Endothelial cell of umbilical vein (primary cell): Measurements from ENCODE around the gene CTNS. TPM values are rescaled to one million over a fixed set of nuclear protein-coding genes. Genes with fewer than 3 reads are reported as not detected.
"Not testable (repeated sequence)": the region's sequence is repeated elsewhere in the genome, so short reads cannot be mapped to it uniquely, and the experiment has no call there.

Experiments
- BruUV-seq: library from RNA; stranded (reverse); fragments of 400-500 nt; replicated peaks from 2 replicates; lab custom pipeline; 2021; lab: Mats Ljungman, UMichigan
- CTCF ChIA-PET: fragments of 300-600, 350-600 bp; sonication (Branson Sonifier 250); formaldehyde crosslinking; loops from one replicate; lab custom pipeline; 2021; ENCODE audit warnings: antibody characterized with exemption, inconsistent platforms; lab: Charles Lee
- POLR2A ChIA-PET: fragments of 300-600, 350-600 bp; sonication (Branson Sonifier 250); formaldehyde crosslinking; loops from one replicate; lab custom pipeline; 2021; ENCODE audit warnings: antibody characterized with exemption, inconsistent platforms; lab: Charles Lee
- DNase-seq: peaks from one replicate; pipeline ENCODE4 v3.0.0-alpha.2; 2011; ENCODE audit warnings: low read depth, low spot score
- FAIRE-seq: peaks from 2 replicates; lab custom pipeline; 2011; peaks lifted over from hg19 to GRCh38; lab: Jason Lieb, UNC
- H2AFZ ChIP-seq: 2 replicates; pipeline ENCODE4 v1.6.0; 2012; ENCODE audit warnings: low read depth, low read length, control low read depth, inconsistent platforms
- H3K27ac ChIP-seq: 2 replicates; pipeline ENCODE4 v1.5.1; 2011; ENCODE audit warnings: low read depth, mild to moderate bottlenecking, control low read depth, low read length, moderate library complexity; ENCODE audit not compliant: insufficient read depth
- H3K27me3 ChIP-seq, 2 experiments: 2 replicates each; pipeline versions ENCODE4 v1.6.0 to v1.6.1; 2011; ENCODE audit warnings: low read length in 2 of 2, mixed read lengths in 1 of 2; ENCODE audit not compliant: control insufficient read depth in 2 of 2, insufficient read depth in 2 of 2
- H3K36me3 ChIP-seq, 2 experiments: 2 replicates in 1 of 2; 3 replicates in 1 of 2; pipeline ENCODE4 v1.5.1; 2011; ENCODE audit warnings: low read length in 2 of 2, mild to moderate bottlenecking in 1 of 2, moderate library complexity in 1 of 2; ENCODE audit not compliant: control insufficient read depth in 2 of 2, insufficient read depth in 2 of 2; ENCODE audit errors: extremely low read depth in 1 of 2
- H3K4me1 ChIP-seq: 3 replicates; pipeline ENCODE4 v1.5.1; 2011; ENCODE audit warnings: mild to moderate bottlenecking, low read length; ENCODE audit not compliant: control insufficient read depth, insufficient read depth; ENCODE audit errors: extremely low read depth
- H3K4me2 ChIP-seq: 2 replicates; pipeline ENCODE4 v1.6.1; 2011; ENCODE audit warnings: low read length, control low read depth, mixed read lengths; ENCODE audit not compliant: insufficient read depth
- H3K4me3 ChIP-seq, 3 experiments: fragments of 200-600 bp in 1 of 3; sonication (generic), shearing (Covaris generic) in 1 of 3; replicated peaks in 1 of 3; 2 replicates each; pipeline ENCODE4 v1.5.1; 2011 to 2016; ENCODE audit warnings: control low read depth in 3 of 3, low read length in 3 of 3, mild to moderate bottlenecking in 2 of 3, inconsistent platforms in 1 of 3, low read depth in 1 of 3, moderate library complexity in 1 of 3; ENCODE audit not compliant: insufficient read depth in 1 of 3
- H3K79me2 ChIP-seq: 2 replicates; pipeline ENCODE4 v1.6.0; 2012; ENCODE audit warnings: low read length, inconsistent platforms; ENCODE audit not compliant: control insufficient read depth, insufficient read depth
- H3K9ac ChIP-seq: replicated peaks from 2 replicates; pipeline ENCODE3; 2011; ENCODE audit warnings: low read length, control low read depth; ENCODE audit not compliant: insufficient read depth; ENCODE audit errors: extremely low read depth
- H3K9me1 ChIP-seq: replicated peaks from 3 replicates; pipeline ENCODE4 v1.6.0; 2011; ENCODE audit warnings: mild to moderate bottlenecking, low read length; ENCODE audit not compliant: control insufficient read depth, insufficient read depth; ENCODE audit errors: extremely low read depth
- H3K9me3 ChIP-seq: replicated peaks from 2 replicates; pipeline ENCODE4 v1.5.1; 2012; ENCODE audit warnings: low read length, inconsistent platforms; ENCODE audit not compliant: control insufficient read depth, insufficient read depth
- H4K20me1 ChIP-seq: replicated peaks from 2 replicates; pipeline ENCODE3; 2011; ENCODE audit warnings: mild to moderate bottlenecking, low read length; ENCODE audit not compliant: control insufficient read depth, insufficient read depth; ENCODE audit errors: extremely low read depth
- EZH2 ChIP-seq: IDR thresholded peaks from 2 replicates; pipeline ENCODE4 v1.6.1; 2012; ENCODE audit warnings: borderline replicate concordance, low read depth, mild to moderate bottlenecking, moderate library complexity, low read length, inconsistent platforms; ENCODE audit not compliant: severe bottlenecking
- FOS ChIP-seq: IDR thresholded peaks from 2 replicates; pipeline ENCODE4 v1.6.1; 2011; ENCODE audit warnings: mild to moderate bottlenecking, low read length, moderate library complexity, borderline replicate concordance; ENCODE audit not compliant: insufficient read depth
- GATA2 ChIP-seq: IDR thresholded peaks from 2 replicates; pipeline ENCODE4 v1.7.0; 2011; ENCODE audit warnings: low read depth, mild to moderate bottlenecking, moderate library complexity, mixed read lengths, low read length; ENCODE audit not compliant: insufficient read length, insufficient read depth
- POLR2A ChIP-seq: IDR thresholded peaks from 2 replicates; pipeline ENCODE4 v1.6.1; 2012; ENCODE audit warnings: low read depth, mild to moderate bottlenecking, control low read depth, low read length
- dilution Hi-C: fragments of 300-500 bp; cut with MboI; formaldehyde crosslinking; loops from one replicate; pipeline ENCODE4 v1.15.0; 2019; ENCODE audit warnings: low sequenced_read_pairs; ENCODE audit not compliant: extremely low pct_ligation_motif_present
- intact Hi-C: fragments of 100-400 bp; cut with micrococcal nuclease; formaldehyde crosslinking; loops from one replicate; pipeline ENCODE4 v1.10.0; 2022
- polyA plus RNA-seq, 4 experiments: library from polyadenylated mRNA; depleted of rRNA in 3 of 4; stranded (reverse) in 3 of 4; unstranded in 1 of 4; fragments of >200 nt; gene quantifications; 2 replicates each; pipeline versions ENCODE4 v1.2.1 to v1.2.3, GENCODE V29; 2011 to 2012; ENCODE audit warnings: missing spikeins in 1 of 4
- total RNA-seq: library from RNA; stranded (reverse); gene quantifications from 2 replicates; pipeline ENCODE4 v1.2.3, GENCODE V29; 2021
- TF ChIP-seq, protein P1 (sequence below): IDR thresholded peaks from 2 replicates; pipeline ENCODE4 v1.6.1; 2011; ENCODE audit not compliant: insufficient read depth, insufficient read length

The CTNS gene
- total and polyA plus RNA-seq, 2 donors (not counting 3 experiments of a cell fraction or from before 2014, with no cell fraction given): 17.9 to 25.9 TPM

DNA sequence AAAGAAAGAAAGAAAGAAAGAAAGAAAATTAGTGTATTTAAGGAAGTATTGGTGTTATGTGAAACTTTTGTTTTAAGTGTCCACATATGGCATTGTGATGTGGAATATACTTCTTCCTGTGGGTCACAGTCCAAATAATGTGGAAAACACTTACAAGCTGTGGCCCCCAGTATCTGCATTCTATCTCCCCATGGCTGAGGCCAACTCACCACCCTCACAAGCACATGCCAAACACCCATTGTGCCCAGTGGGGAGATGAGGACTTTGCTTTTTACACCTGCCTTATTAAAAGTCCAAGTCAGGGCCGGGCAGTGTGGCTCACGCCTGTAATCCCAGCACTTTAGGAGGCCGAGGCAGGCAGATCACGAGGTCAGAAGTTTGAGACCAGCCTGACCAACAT is 63.4 kb downstream of the CTNS start:
- CTCF ChIA-PET: no interaction called here
- DNase-seq (no peak), FAIRE-seq (no peak)
- H3K9me1 ChIP-seq: no peaks in the 10 kb centered on the region
- no peak overlapping the region for H2AFZ ChIP-seq
- H3K36me3 ChIP-seq: no peaks in the 10 kb centered on the region
- intact Hi-C loops: no loop called here
- H3K9me3 ChIP-seq: no peaks in the 10 kb centered on the region
- H3K79me2 ChIP-seq: no peaks in the 10 kb centered on the region
- peaks cover 16% of the 10 kb centered on the region in 2 experiments for H3K27me3 ChIP-seq
- no peaks in the 10 kb centered on the region for H4K20me1 ChIP-seq
- POLR2A ChIA-PET: no interaction called here
- no peak overlapping the region for H3K4me3 ChIP-seq
- TF ChIP-seq POLR2A (no peak), EZH2 (no peak), GATA2 (no peak), FOS (no peak)
- TF ChIP-seq, protein P1, sequence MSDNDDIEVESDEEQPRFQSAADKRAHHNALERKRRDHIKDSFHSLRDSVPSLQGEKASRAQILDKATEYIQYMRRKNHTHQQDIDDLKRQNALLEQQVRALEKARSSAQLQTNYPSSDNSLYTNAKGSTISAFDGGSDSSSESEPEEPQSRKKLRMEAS: no peak
- H3K9ac ChIP-seq: no peak overlapping the region
- H3K4me2 ChIP-seq: no peak overlapping the region
- BruUV-seq: no TSS peak
- H3K4me1 ChIP-seq: peaks cover 5% of the 10 kb centered on the region
- dilution Hi-C loops: no loop called here
- no peak overlapping the region for H3K27ac ChIP-seq

- H3K27ac ChIP-seq, POLR2A ChIA-PET, FAIRE-seq, H3K4me1 ChIP-seq, H3K4me3 ChIP-seq, H2AFZ ChIP-seq, BruUV-seq, H4K20me1 ChIP-seq, H3K79me2 ChIP-seq, H3K4me2 ChIP-seq, H3K27me3 ChIP-seq, intact Hi-C loops, H3K9me3 ChIP-seq, H3K36me3 ChIP-seq, DNase-seq, H3K9ac ChIP-seq, H3K9me1 ChIP-seq, dilution Hi-C loops: not testable (repeated sequence)
- CTCF ChIA-PET: interaction anchor here (1.2 to 1.3 kb wide), 2 partner anchors 9 to 20 kb away, joined by 3 to 4 read pairs; no protein-coding TSS in a partner anchor
These were observed 65.5 kb downstream of the CTNS start for GRCh38 chr17:3702041-3702539.
